Stimulated activated CD4-positive, alpha-beta T cell treated with anti-CD3 and anti-CD28 coated beads, Interleukin-2, amount 100 ng/mL, for 24 hours (primary cell): ENCODE data around the gene LRRC70.
"Not testable (repeated sequence)": the region's sequence is repeated elsewhere in the genome, so short reads cannot be mapped to it uniquely, and the experiment has no call there.

Experiments
- DNase-seq, 2 donors: peaks; one replicate each; pipeline ENCODE4 v3.0.0-alpha.2; 2020

LRRC70 gene

GRCh38 chr5:62578540-62578939, at the start of gene LRRC70:
TSS of gene LRRC70 (plus strand) at chr5:62578819. CDS start at chr5:62579439, 620 bp downstream.
- no peak for DNase-seq

GRCh38 chr5:62533597-62533996, 45.0 kb upstream of the LRRC70 start:
- no peak for DNase-seq

GRCh38 chr5:62534461-62535236, 44.0 kb upstream of the LRRC70 start:
- no peak for DNase-seq

GRCh38 chr5:62536232-62536631, 42.4 kb upstream of the LRRC70 start:
- no peak for DNase-seq

- no peak for DNase-seq
Observed at GRCh38 chr5:62536783-62537182, 41.8 kb upstream of the LRRC70 start.

GRCh38 chr5:62538017-62538942, 40.3 kb upstream of the LRRC70 start:
- no peak for DNase-seq

GRCh38 chr5:62542720-62543119, 35.9 kb upstream of the LRRC70 start:
- DNase-seq: no peak

GRCh38 chr5:62547945-62548630, 30.5 kb upstream of the LRRC70 start:
- no peak for DNase-seq

GRCh38 chr5:62550103-62550502, 28.5 kb upstream of the LRRC70 start:
- no peak for DNase-seq

GRCh38 chr5:62555930-62556329, 22.7 kb upstream of the LRRC70 start:
- no peak for DNase-seq

GRCh38 chr5:62558941-62559340, 19.7 kb upstream of the LRRC70 start:
- no peak for DNase-seq

- DNase-seq: no peak
Observed at GRCh38 chr5:62560786-62561185, 17.8 kb upstream of the LRRC70 start.

GRCh38 chr5:62561896-62562295, 16.7 kb upstream of the LRRC70 start:
- no peak for DNase-seq

- no peak for DNase-seq
Observed at GRCh38 chr5:62562867-62563266, 15.8 kb upstream of the LRRC70 start.

GRCh38 chr5:62564101-62564500, 14.5 kb upstream of the LRRC70 start:
- no peak for DNase-seq

- DNase-seq: not testable (repeated sequence)
Observed at GRCh38 chr5:62565740-62566139, 12.9 kb upstream of the LRRC70 start.

- no peak for DNase-seq
Observed at GRCh38 chr5:62568143-62568542, 10.5 kb upstream of the LRRC70 start.

GRCh38 chr5:62568800-62569432, 9.7 kb upstream of the LRRC70 start:
- DNase-seq: no peak

- DNase-seq: no peak
Observed at GRCh38 chr5:62569470-62569869, 9.1 kb upstream of the LRRC70 start.

GRCh38 chr5:62572918-62573514, 5.6 kb upstream of the LRRC70 start:
- no peak for DNase-seq

GRCh38 chr5:62574599-62574998, 4.0 kb upstream of the LRRC70 start:
- DNase-seq: no peak

- no peak for DNase-seq
Observed at GRCh38 chr5:62575066-62575465, 3.6 kb upstream of the LRRC70 start.
